ENCODE results near the gene ANKS3.

DNA sequence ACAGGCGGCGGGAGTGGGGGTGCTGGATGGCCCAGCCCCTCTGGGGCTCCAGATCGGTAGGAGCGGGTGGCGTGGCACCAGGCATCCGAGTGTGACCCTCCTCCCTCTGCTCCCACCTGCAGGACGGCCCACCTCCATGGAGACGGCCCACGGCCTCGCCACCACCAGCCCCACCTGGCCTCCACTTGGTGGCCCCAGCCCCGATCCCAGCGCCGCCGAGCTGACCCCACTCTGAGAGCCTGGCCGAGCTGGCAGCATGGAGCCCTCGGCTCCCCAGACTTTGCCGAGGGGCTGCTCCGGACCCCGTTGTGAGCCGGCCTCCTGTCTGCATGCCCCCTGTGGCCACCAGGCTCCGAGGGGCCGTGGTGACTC is 45.4 kb downstream of the ANKS3 start:
- TF ChIP-seq, protein P1, sequence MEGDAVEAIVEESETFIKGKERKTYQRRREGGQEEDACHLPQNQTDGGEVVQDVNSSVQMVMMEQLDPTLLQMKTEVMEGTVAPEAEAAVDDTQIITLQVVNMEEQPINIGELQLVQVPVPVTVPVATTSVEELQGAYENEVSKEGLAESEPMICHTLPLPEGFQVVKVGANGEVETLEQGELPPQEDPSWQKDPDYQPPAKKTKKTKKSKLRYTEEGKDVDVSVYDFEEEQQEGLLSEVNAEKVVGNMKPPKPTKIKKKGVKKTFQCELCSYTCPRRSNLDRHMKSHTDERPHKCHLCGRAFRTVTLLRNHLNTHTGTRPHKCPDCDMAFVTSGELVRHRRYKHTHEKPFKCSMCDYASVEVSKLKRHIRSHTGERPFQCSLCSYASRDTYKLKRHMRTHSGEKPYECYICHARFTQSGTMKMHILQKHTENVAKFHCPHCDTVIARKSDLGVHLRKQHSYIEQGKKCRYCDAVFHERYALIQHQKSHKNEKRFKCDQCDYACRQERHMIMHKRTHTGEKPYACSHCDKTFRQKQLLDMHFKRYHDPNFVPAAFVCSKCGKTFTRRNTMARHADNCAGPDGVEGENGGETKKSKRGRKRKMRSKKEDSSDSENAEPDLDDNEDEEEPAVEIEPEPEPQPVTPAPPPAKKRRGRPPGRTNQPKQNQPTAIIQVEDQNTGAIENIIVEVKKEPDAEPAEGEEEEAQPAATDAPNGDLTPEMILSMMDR (IDR thresholded peaks at IDR 0.05; ENCODE audit: low read depth, low read length), result no peak
- no peak for TF ChIP-seq POLR2A (IDR thresholded peaks at IDR 0.05; ENCODE audit: extremely low read depth, insufficient read length)
- TF ChIP-seq, protein P2, sequence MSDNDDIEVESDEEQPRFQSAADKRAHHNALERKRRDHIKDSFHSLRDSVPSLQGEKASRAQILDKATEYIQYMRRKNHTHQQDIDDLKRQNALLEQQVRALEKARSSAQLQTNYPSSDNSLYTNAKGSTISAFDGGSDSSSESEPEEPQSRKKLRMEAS (IDR thresholded peaks at IDR 0.05; ENCODE audit: low read depth, low read length), result no peak

All from NB4 (cell line).